NT2/D1 (cell line): ENCODE measurements around the gene B3GAT3.

Source experiments
- SUZ12 ChIP-seq: IDR thresholded peaks from 2 replicates; pipeline ENCODE4 v1.6.1; 2011; ENCODE audit not compliant: insufficient read length, insufficient read depth; ENCODE audit errors: extremely low read depth
- ZNF274 ChIP-seq: IDR thresholded peaks from 2 replicates; pipeline ENCODE4 v1.6.1; 2011; ENCODE audit warnings: mild to moderate bottlenecking, low read depth, low read length

GRCh38 chr11:62580959-62581715, 40.6 kb downstream of the B3GAT3 start:
- no peak for TF ChIP-seq ZNF274
- TF ChIP-seq SUZ12, result no peak
